B cell (primary cell): ENCODE results near the gene EFNA3. TPM values are rescaled to one million over a fixed set of nuclear protein-coding genes. Genes with fewer than 3 reads are reported as not detected.

Experiments
- ATAC-seq: fragments of 200-7000 bp; cut with Tn5 transposase; one replicate; pipeline ENCODE4 v1.10.0; 2021; ENCODE audit warnings: low read depth, mild to moderate bottlenecking, moderate number of reproducible peaks, moderate library complexity
- CTCF ChIA-PET: fragments of 350-600 bp; sonication (Branson Sonifier 250); formaldehyde crosslinking; loops from one replicate; lab custom pipeline; 2021; ENCODE audit warnings: antibody characterized with exemption, inconsistent platforms; lab: Charles Lee
- POLR2A ChIA-PET: fragments of 350-600 bp; sonication (Branson Sonifier 250); formaldehyde crosslinking; loops from one replicate; lab custom pipeline; 2021; ENCODE audit warnings: antibody characterized with exemption; lab: Charles Lee
- DNase-seq: peaks from one replicate; pipeline ENCODE4 v3.0.0; 2013
- H2AFZ ChIP-seq: 2 replicates; pipeline ENCODE4 v1.6.1; 2012; ENCODE audit warnings: mild to moderate bottlenecking, low read depth, low read length; ENCODE audit not compliant: insufficient read depth, poor library complexity, severe bottlenecking
- H3K27ac ChIP-seq, 2 donors: 1 replicate in 1 of 2; 2 replicates in 1 of 2; pipeline ENCODE4 v1.5.1; 2012 to 2013; ENCODE audit warnings: low read length in 2 of 2, mild to moderate bottlenecking in 2 of 2, moderate library complexity in 1 of 2
- H3K27me3 ChIP-seq, 4 experiments: fragments of 200-600 bp in 1 of 4; sonication (generic) in 1 of 4; replicated peaks in 1 of 4; 1 replicate in 2 of 4; 2 replicates in 2 of 4; pipeline versions ENCODE4 v1.6.1 to v1.7.0; 2013 to 2016; ENCODE audit warnings: low read length in 3 of 4, mild to moderate bottlenecking in 2 of 4, mixed read lengths in 1 of 4, moderate library complexity in 1 of 4; ENCODE audit not compliant: insufficient read depth in 4 of 4, control insufficient read depth in 3 of 4; ENCODE audit errors: control extremely low read depth in 1 of 4
- H3K36me3 ChIP-seq, 2 experiments: replicated peaks in 1 of 2; 1 replicate in 1 of 2; 2 replicates in 1 of 2; pipeline versions ENCODE4 v1.6.1 to v1.7.1; 2013; ENCODE audit warnings: low read length in 1 of 2; ENCODE audit not compliant: insufficient read depth in 2 of 2, control insufficient read depth in 1 of 2; ENCODE audit errors: control extremely low read depth in 1 of 2, extremely low read depth in 1 of 2
- H3K4me1 ChIP-seq, 2 donors: fragments of 200-600 bp in 1 of 2; sonication (generic) in 1 of 2; 1 replicate in 1 of 2; 2 replicates in 1 of 2; pipeline versions ENCODE4 v1.5.1 to v1.6.1; 2013 to 2017; ENCODE audit warnings: low read length in 2 of 2; ENCODE audit not compliant: control insufficient read depth in 2 of 2, insufficient read depth in 2 of 2
- H3K4me2 ChIP-seq: replicated peaks from 2 replicates; pipeline ENCODE3; 2012; ENCODE audit warnings: mild to moderate bottlenecking, low read depth, low read length; ENCODE audit not compliant: poor library complexity, severe bottlenecking
- H3K4me3 ChIP-seq, 5 experiments: fragments of 200-600 bp in 1 of 5; sonication (generic) in 1 of 5; 1 replicate in 3 of 5; 2 replicates in 2 of 5; pipeline versions ENCODE4 v1.5.1 to v1.7.0; 2011 to 2016; ENCODE audit warnings: low read length in 4 of 5, mild to moderate bottlenecking in 4 of 5, low read depth in 2 of 5, control low read depth in 1 of 5, moderate library complexity in 1 of 5; ENCODE audit not compliant: insufficient read depth in 1 of 5; ENCODE audit errors: control extremely low read depth in 1 of 5, extremely low read depth in 1 of 5
- H3K79me2 ChIP-seq: fragments of 200-600 bp; sonication (generic); one replicate; pipeline ENCODE4 v1.6.0; 2016; ENCODE audit warnings: low read length; ENCODE audit not compliant: control insufficient read depth, insufficient read depth
- H3K9ac ChIP-seq: fragments of 200-600 bp; sonication (generic); 2 replicates; pipeline ENCODE4 v1.6.1; 2017; ENCODE audit warnings: mild to moderate bottlenecking, low read length, moderate library complexity
- H3K9me3 ChIP-seq, 3 donors: one replicate each; pipeline versions ENCODE4 v1.6.1 to v1.7.1; 2013; ENCODE audit warnings: low read length in 2 of 3; ENCODE audit not compliant: control insufficient read depth in 2 of 3, insufficient read depth in 1 of 3; ENCODE audit errors: control extremely low read depth in 1 of 3
- H4K20me1 ChIP-seq: 2 replicates; pipeline ENCODE4 v1.6.0; 2012; ENCODE audit warnings: mild to moderate bottlenecking, low read length; ENCODE audit not compliant: insufficient read depth, control insufficient read depth, poor library complexity, severe bottlenecking
- H3K27ac Mint-ChIP-seq: one replicate; pipeline ENCODE4 v1.8.0; 2021; ENCODE audit warnings: mixed read lengths
- H3K27me3 Mint-ChIP-seq: one replicate; pipeline ENCODE4 v1.8.0; 2021; ENCODE audit warnings: mixed read lengths
- H3K4me1 Mint-ChIP-seq: one replicate; pipeline ENCODE4 v1.8.0; 2021; ENCODE audit warnings: mixed read lengths
- H3K4me3 Mint-ChIP-seq: one replicate; pipeline ENCODE4 v1.8.0; 2021; ENCODE audit warnings: mixed read lengths
- H3K9me3 Mint-ChIP-seq: one replicate; pipeline ENCODE4 v1.8.0; 2022; ENCODE audit warnings: mixed read lengths; ENCODE audit not compliant: insufficient read depth
- CTCF ChIP-seq: fragments of 200-600 bp; IDR thresholded peaks from one replicate; pipeline ENCODE4 v1.8.0; 2022; ENCODE audit warnings: antibody characterized with exemption, mild to moderate bottlenecking
- EZH2 ChIP-seq: IDR thresholded peaks from 2 replicates; pipeline ENCODE4 v1.6.1; 2012; ENCODE audit warnings: borderline replicate concordance, low read depth, mild to moderate bottlenecking, moderate library complexity, low read length; ENCODE audit not compliant: insufficient read depth, poor library complexity, severe bottlenecking
- WGBS: methylation state at CpG from one replicate; pipeline ENCODE4 v1.1.5; 2013; ENCODE audit warnings: missing lambda C conversion rate; ENCODE audit not compliant: insufficient coverage; 5-methylcytosine and 5-hydroxymethylcytosine counted together
- intact Hi-C: fragments of 100-400 bp; cut with micrococcal nuclease; formaldehyde crosslinking; loops from one replicate; pipeline ENCODE4 v1.10.0; 2022
- polyA plus RNA-seq: library from polyadenylated mRNA; depleted of rRNA; stranded (reverse); fragments of >200 nt; gene quantifications from 2 replicates; pipeline ENCODE4 v1.2.3, GENCODE V29; 2012
- total RNA-seq, 2 donors: library from RNA; stranded (reverse); fragments of 120-200 nt in 1 of 2; gene quantifications; 1 replicate in 1 of 2; 2 replicates in 1 of 2; pipeline versions ENCODE4 v1.2.3 to v1.2.4, GENCODE V29; 2013 to 2022

The EFNA3 gene
- total and polyA plus RNA-seq, 2 donors (not counting 1 experiment from before 2014, with no cell fraction given), result 1.6 to 3.2 TPM

GRCh38 chr1:155110381-155110780 is 31.7 kb downstream of the EFNA3 start:
- Mint-ChIP-seq H3K4me1 (no peaks in the 10 kb centered on the region), H3K27me3 (peaks cover 6% of the 10 kb centered on the region), H3K4me3 (no peak overlapping the region), H3K27ac (no peak overlapping the region), H3K9me3 (no peaks in the 10 kb centered on the region)
- no peaks in the 10 kb centered on the region for H3K9me3 ChIP-seq
- H3K27ac ChIP-seq, result no peak overlapping the region
- DNase-seq (no peak), ATAC-seq (no peak)
- H3K4me2 ChIP-seq, result no peak overlapping the region
- H3K9ac ChIP-seq, result no peak overlapping the region
- H3K4me3 ChIP-seq, result no peak overlapping the region
- H4K20me1 ChIP-seq, result no peaks in the 10 kb centered on the region
- H3K27me3 ChIP-seq, result peaks cover 0 to 3% (median 0%) of the 10 kb centered on the region in 4 experiments
- no peak overlapping the region for H2AFZ ChIP-seq
- intact Hi-C loops, result no loop called here
- no peak for TF ChIP-seq CTCF
- no peak for TF ChIP-seq EZH2
- no peaks in the 10 kb centered on the region for H3K36me3 ChIP-seq
- H3K79me2 ChIP-seq, result no peaks in the 10 kb centered on the region
- POLR2A ChIA-PET, result no interaction called here
- no peaks in the 10 kb centered on the region for H3K4me1 ChIP-seq
- 100% methylated on average over 3 of the region's 8 CpGs for WGBS
- CTCF ChIA-PET, result no interaction called here

- H3K4me1 ChIP-seq, result no peaks in the 10 kb centered on the region
- Mint-ChIP-seq H3K4me3 (no peak overlapping the region), H3K27me3 (peaks cover 7% of the 10 kb centered on the region), H3K4me1 (no peaks in the 10 kb centered on the region), H3K9me3 (no peaks in the 10 kb centered on the region), H3K27ac (no peak overlapping the region)
- TF ChIP-seq EZH2 (no peak), CTCF (no peak)
- no peak overlapping the region for H2AFZ ChIP-seq
- no peak overlapping the region for H3K27ac ChIP-seq
- no peak overlapping the region for H3K4me2 ChIP-seq
- intact Hi-C loops, result no loop called here
- no peaks in the 10 kb centered on the region for H3K79me2 ChIP-seq
- H3K9ac ChIP-seq, result no peak overlapping the region
- H4K20me1 ChIP-seq, result no peaks in the 10 kb centered on the region
- no peak overlapping the region for H3K4me3 ChIP-seq
- peaks cover 0 to 3% (median 0%) of the 10 kb centered on the region in 4 experiments for H3K27me3 ChIP-seq
- no peaks in the 10 kb centered on the region for H3K36me3 ChIP-seq
- no peak for ATAC-seq
- H3K9me3 ChIP-seq, result no peaks in the 10 kb centered on the region
- DNase-seq, result no peak
- ChIA-PET CTCF (no interaction called here), POLR2A (no interaction called here)
- WGBS, result 17% methylated on average over 6 of the region's 8 CpGs
Observed at GRCh38 chr1:155110826-155111225, 32.2 kb downstream of the EFNA3 start.
